ENCODE results near the gene LTB4R2.
"Not testable (repeated sequence)": the region's sequence is repeated elsewhere in the genome, so short reads cannot be mapped to it uniquely, and the experiment has no call there.

Gene LTB4R2

GRCh38 chr14:24349742-24350141 lies 39.8 kb downstream of the LTB4R2 start:
- H3K36me3 ChIP-seq (ENCODE audit: control insufficient read depth, insufficient read depth, low read length) = no peaks in the 10 kb centered on the region
- no peak overlapping the region for H3K9ac ChIP-seq (ENCODE audit: low read length)
- peaks cover 70% of the 10 kb centered on the region for H3K27me3 ChIP-seq (ENCODE audit: control insufficient read depth, insufficient read depth, low read length)
- H3K4me3 ChIP-seq (ENCODE audit: low read depth, low read length) = no peak overlapping the region
- H3K4me1 ChIP-seq (ENCODE audit: control insufficient read depth, insufficient read depth, low read length) = no peaks in the 10 kb centered on the region
- H3K27ac ChIP-seq (ENCODE audit: low read depth, low read length) = no peak overlapping the region
- H3K9me3 ChIP-seq (ENCODE audit: control insufficient read depth, insufficient read depth, low read depth, low read length) = no peaks in the 10 kb centered on the region

GRCh38 chr14:24351517-24351916 lies 41.6 kb downstream of the LTB4R2 start:
- Histone ChIP-seq H3K4me3 (ENCODE audit: low read depth, low read length) (no peak overlapping the region), H3K36me3 (ENCODE audit: control insufficient read depth, insufficient read depth, low read length) (no peaks in the 10 kb centered on the region), H3K9me3 (ENCODE audit: control insufficient read depth, insufficient read depth, low read depth, low read length) (no peaks in the 10 kb centered on the region), H3K27me3 (ENCODE audit: control insufficient read depth, insufficient read depth, low read length) (peaks cover 63% of the 10 kb centered on the region), H3K4me1 (ENCODE audit: control insufficient read depth, insufficient read depth, low read length) (no peaks in the 10 kb centered on the region), H3K9ac (ENCODE audit: low read length) (no peak overlapping the region), H3K27ac (ENCODE audit: low read depth, low read length) (no peak overlapping the region)

GRCh38 chr14:24353559-24354481 lies 43.9 kb downstream of the LTB4R2 start:
- Histone ChIP-seq H3K4me1 (ENCODE audit: control insufficient read depth, insufficient read depth, low read length) (no peaks in the 10 kb centered on the region), H3K4me3 (ENCODE audit: low read depth, low read length) (no peak overlapping the region), H3K9ac (ENCODE audit: low read length) (no peak overlapping the region), H3K36me3 (ENCODE audit: control insufficient read depth, insufficient read depth, low read length) (no peaks in the 10 kb centered on the region), H3K27me3 (ENCODE audit: control insufficient read depth, insufficient read depth, low read length) (peaks cover 50% of the 10 kb centered on the region), H3K9me3 (ENCODE audit: control insufficient read depth, insufficient read depth, low read depth, low read length) (no peaks in the 10 kb centered on the region), H3K27ac (ENCODE audit: low read depth, low read length) (no peak overlapping the region)

- H3K27ac ChIP-seq (ENCODE audit: low read depth, low read length); H3K36me3 ChIP-seq (ENCODE audit: control insufficient read depth, insufficient read depth, low read length); H3K4me1 ChIP-seq (ENCODE audit: control insufficient read depth, insufficient read depth, low read length); H3K4me3 ChIP-seq (ENCODE audit: low read depth, low read length); H3K9me3 ChIP-seq (ENCODE audit: control insufficient read depth, insufficient read depth, low read depth, low read length); H3K9ac ChIP-seq (ENCODE audit: low read length): not testable (repeated sequence)
- H3K27me3 ChIP-seq (ENCODE audit: control insufficient read depth, insufficient read depth, low read length) = peaks cover 46% of the 10 kb centered on the region
Measured at GRCh38 chr14:24354482-24354825, 44.5 kb downstream of the LTB4R2 start.

GRCh38 chr14:24355009-24355408 lies 45.1 kb downstream of the LTB4R2 start:
- Histone ChIP-seq H3K4me3 (ENCODE audit: low read depth, low read length) (no peak overlapping the region), H3K9ac (ENCODE audit: low read length) (no peak overlapping the region), H3K36me3 (ENCODE audit: control insufficient read depth, insufficient read depth, low read length) (no peaks in the 10 kb centered on the region), H3K27me3 (ENCODE audit: control insufficient read depth, insufficient read depth, low read length) (peaks cover 40% of the 10 kb centered on the region), H3K9me3 (ENCODE audit: control insufficient read depth, insufficient read depth, low read depth, low read length) (no peaks in the 10 kb centered on the region), H3K27ac (ENCODE audit: low read depth, low read length) (no peak overlapping the region), H3K4me1 (ENCODE audit: control insufficient read depth, insufficient read depth, low read length) (no peaks in the 10 kb centered on the region)

- Histone ChIP-seq H3K9me3 (ENCODE audit: control insufficient read depth, insufficient read depth, low read depth, low read length) (no peaks in the 10 kb centered on the region), H3K27me3 (ENCODE audit: control insufficient read depth, insufficient read depth, low read length) (peaks cover 31% of the 10 kb centered on the region), H3K4me3 (ENCODE audit: low read depth, low read length) (no peak overlapping the region), H3K36me3 (ENCODE audit: control insufficient read depth, insufficient read depth, low read length) (no peaks in the 10 kb centered on the region), H3K4me1 (ENCODE audit: control insufficient read depth, insufficient read depth, low read length) (no peaks in the 10 kb centered on the region), H3K27ac (ENCODE audit: low read depth, low read length) (no peak overlapping the region), H3K9ac (ENCODE audit: low read length) (no peak overlapping the region)
Measured at GRCh38 chr14:24356208-24356607, 46.3 kb downstream of the LTB4R2 start.

- Histone ChIP-seq H3K4me1 (ENCODE audit: control insufficient read depth, insufficient read depth, low read length) (no peaks in the 10 kb centered on the region), H3K27me3 (ENCODE audit: control insufficient read depth, insufficient read depth, low read length) (peaks cover 14% of the 10 kb centered on the region), H3K36me3 (ENCODE audit: control insufficient read depth, insufficient read depth, low read length) (no peaks in the 10 kb centered on the region), H3K4me3 (ENCODE audit: low read depth, low read length) (no peak overlapping the region), H3K9me3 (ENCODE audit: control insufficient read depth, insufficient read depth, low read depth, low read length) (no peaks in the 10 kb centered on the region), H3K27ac (ENCODE audit: low read depth, low read length) (no peak overlapping the region), H3K9ac (ENCODE audit: low read length) (no peak overlapping the region)
Measured at GRCh38 chr14:24360281-24360680, 50.3 kb downstream of the LTB4R2 start.

- no peak overlapping the region for H3K9ac ChIP-seq (ENCODE audit: low read length)
- H3K9me3 ChIP-seq (ENCODE audit: control insufficient read depth, insufficient read depth, low read depth, low read length) = no peaks in the 10 kb centered on the region
- H3K27me3 ChIP-seq (ENCODE audit: control insufficient read depth, insufficient read depth, low read length) = peaks cover 14% of the 10 kb centered on the region
- no peaks in the 10 kb centered on the region for H3K36me3 ChIP-seq (ENCODE audit: control insufficient read depth, insufficient read depth, low read length)
- peaks cover 4% of the 10 kb centered on the region; the same call in 1 of the 2 replicates for H3K4me1 ChIP-seq (ENCODE audit: control insufficient read depth, insufficient read depth, low read length)
- no peak overlapping the region for H3K4me3 ChIP-seq (ENCODE audit: low read depth, low read length)
- H3K27ac ChIP-seq (ENCODE audit: low read depth, low read length) = no peak overlapping the region
Measured at GRCh38 chr14:24361326-24361725, 51.4 kb downstream of the LTB4R2 start.
